Renal cortex interstitium (tissue), 11 donors: Measurements from ENCODE around the gene PRKD1. TPM values are rescaled to one million over a fixed set of nuclear protein-coding genes. Genes with fewer than 3 reads are reported as not detected.
"Not testable (repeated sequence)": the region's sequence is repeated elsewhere in the genome, so short reads cannot be mapped to it uniquely, and the experiment has no call there.

Experiments used
- DNase-seq, 11 donors: peaks; one replicate each; pipeline ENCODE4 v3.0.0-alpha.2; 2013; ENCODE audit warnings: low read depth in 9 of 11, low spot score in 4 of 11; ENCODE audit errors: extremely low read depth in 1 of 11
- polyA plus RNA-seq, 3 donors: library from polyadenylated mRNA; unstranded; fragments of 120-200 nt; gene quantifications; one replicate each; pipeline ENCODE4 v1.2.1, GENCODE V29; 2013; ENCODE audit not compliant: insufficient read length in 3 of 3

The PRKD1 gene
- polyA plus RNA-seq, 3 donors, result 30.7 to 33.0 (median 31.3) TPM

GRCh38 chr14:29908652-29909577, 18.7 kb downstream of the PRKD1 start:
- DNase-seq, result no peak

- no peak for DNase-seq
Measured at GRCh38 chr14:29906256-29906870, 21.3 kb downstream of the PRKD1 start.

- no peak for DNase-seq
Measured at GRCh38 chr14:29905543-29905942, 22.1 kb downstream of the PRKD1 start.

GRCh38 chr14:29900609-29901350, 26.9 kb downstream of the PRKD1 start:
- DNase-seq, result no peak

- no peak for DNase-seq
Measured at GRCh38 chr14:29898470-29898869, 29.2 kb downstream of the PRKD1 start.

GRCh38 chr14:29897181-29897580, 30.5 kb downstream of the PRKD1 start:
- DNase-seq, result no peak

GRCh38 chr14:29896354-29896821, 31.3 kb downstream of the PRKD1 start:
- no peak for DNase-seq

GRCh38 chr14:29895591-29896083, 32.0 kb downstream of the PRKD1 start:
- DNase-seq, result no peak

GRCh38 chr14:29893989-29894388, 33.7 kb downstream of the PRKD1 start:
- no peak for DNase-seq

GRCh38 chr14:29892327-29892726, 35.3 kb downstream of the PRKD1 start:
- DNase-seq, result no peak

GRCh38 chr14:29885988-29886387, 41.7 kb downstream of the PRKD1 start:
- DNase-seq, result no peak

- no peak for DNase-seq
Measured at GRCh38 chr14:29868000-29868399, 59.6 kb downstream of the PRKD1 start.

GRCh38 chr14:29865299-29865698, 62.3 kb downstream of the PRKD1 start:
- DNase-seq, result no peak

GRCh38 chr14:29861996-29862395, 65.7 kb downstream of the PRKD1 start:
- no peak for DNase-seq

GRCh38 chr14:29858299-29858698, 69.3 kb downstream of the PRKD1 start:
- DNase-seq, result no peak

GRCh38 chr14:29857551-29857950, 70.1 kb downstream of the PRKD1 start:
- DNase-seq, result no peak

- DNase-seq, result no peak
Measured at GRCh38 chr14:29856516-29856915, 71.1 kb downstream of the PRKD1 start.

- not testable (repeated sequence) for DNase-seq
Measured at GRCh38 chr14:29853691-29854090, 74.0 kb downstream of the PRKD1 start.

GRCh38 chr14:29853272-29853671, 74.4 kb downstream of the PRKD1 start:
- DNase-seq, result no peak

- no peak for DNase-seq
Measured at GRCh38 chr14:29851397-29851796, 76.2 kb downstream of the PRKD1 start.
